Measurements from ENCODE around the gene KRT74. TPM values are rescaled to one million over a fixed set of nuclear protein-coding genes. Genes with fewer than 3 reads are reported as not detected.

The KRT74 gene
- total and polyA plus RNA-seq, 2 of the 13 experiments (the other 11 are each of a cell fraction or from before 2014, with no cell fraction given) = not detected

DNA sequence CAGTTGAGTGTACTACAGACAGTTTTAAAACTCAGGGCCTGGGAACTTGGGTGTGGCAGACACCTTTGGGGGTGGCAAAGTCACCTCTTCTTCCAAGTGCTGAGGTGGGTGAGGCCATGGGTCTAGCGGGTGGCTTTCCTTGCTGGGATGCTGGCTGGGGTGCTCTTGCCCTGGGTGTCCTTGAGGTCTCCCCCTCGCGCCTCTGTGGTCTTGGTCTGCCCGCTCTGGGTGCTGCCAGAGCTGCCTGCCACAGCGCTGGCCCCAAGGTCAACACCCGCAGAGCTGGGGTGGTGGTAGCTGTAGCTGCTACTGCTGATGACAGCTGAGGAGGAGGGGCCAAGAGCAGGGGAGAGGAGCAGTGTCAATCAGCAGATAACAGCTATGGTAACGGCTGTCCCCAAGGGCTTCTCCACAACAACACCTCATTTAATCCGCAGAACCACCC, 6.8 kb downstream of the KRT74 start:
- Histone ChIP-seq H3K4me1 (ENCODE audit: insufficient read depth, low read length) (no peaks in the 10 kb centered on the region), H4K20me1 (ENCODE audit: insufficient read depth, low read length) (no peaks in the 10 kb centered on the region), H3K9ac (ENCODE audit: insufficient read depth, low read depth, low read length) (no peak overlapping the region), H3K79me2 (ENCODE audit: insufficient read depth, low read length) (no peaks in the 10 kb centered on the region), H3K27me3 (ENCODE audit: control insufficient read depth in 1 of 2, insufficient read depth in 2 of 2, low read length in 2 of 2) (peaks cover 13 to 47% of the 10 kb centered on the region in 2 experiments; a peak in 4 of 5 replicates), H2AFZ (ENCODE audit: low read length) (no peak overlapping the region), H3K4me2 (ENCODE audit: low read depth, low read length) (no peak overlapping the region), H3K4me3 (replicated peaks in 1 of 3; ENCODE audit: insufficient read depth in 1 of 3, low read depth in 2 of 3, low read length in 3 of 3) (no peak overlapping the region), H3K36me3 (replicated peaks in 1 of 2; ENCODE audit: control insufficient read depth in 1 of 2, insufficient read depth in 2 of 2, low read length in 2 of 2) (no peaks in the 10 kb centered on the region), H3K27ac (ENCODE audit: extremely low read length, insufficient read depth, low read length) (no peak overlapping the region), H3K9me3 (ENCODE audit: low read length) (no peaks in the 10 kb centered on the region)
- ChIA-PET POLR2A (no interaction called here), CTCF (ENCODE audit: low intra/inter-chr PET ratio, low total read pairs) (no interaction called here)
- in situ Hi-C loops (cut with HindIII; ENCODE audit: extremely low pct_ligation_motif_present, low pct_unique_long_range_greater_than_20kb) = no loop called here
- DNase-seq (ENCODE audit: low spot score) (no peak), ATAC-seq (no peak), FAIRE-seq (no peak)
- 0% methylated on average over 1 of the region's 8 CpGs for WGBS (ENCODE audit: low lambda C conversion rate)
- no TSS peak for BruUV-seq (replicated peaks)
- intact Hi-C loops (cut with micrococcal nuclease; ENCODE audit: unreplicated experiment) = no loop called here
- TF ChIP-seq GFI1 (CRISPR knock-in tag; IDR thresholded peaks at IDR 0.05; ENCODE audit: borderline replicate concordance) (no peak), NR2C2 (CRISPR knock-in tag; IDR thresholded peaks at IDR 0.05; ENCODE audit: borderline replicate concordance) (no peak), TBX2 (CRISPR knock-in tag; IDR thresholded peaks at IDR 0.05; ENCODE audit: borderline replicate concordance) (no peak), PHF5A (CRISPR knock-in tag; IDR thresholded peaks at IDR 0.05; ENCODE audit: low read depth, unreplicated experiment) (no peak), TCF7L2 (IDR thresholded peaks at IDR 0.05; ENCODE audit: low read depth, low read length) (no peak), RARA (CRISPR knock-in tag; IDR thresholded peaks at IDR 0.05) (no peak), PHB2 (IDR thresholded peaks at IDR 0.05; ENCODE audit: partially characterized antibody) (no peak), SIN3B (IDR thresholded peaks at IDR 0.05; ENCODE audit: low read length) (no peak)
- TF ChIP-seq, protein P1, sequence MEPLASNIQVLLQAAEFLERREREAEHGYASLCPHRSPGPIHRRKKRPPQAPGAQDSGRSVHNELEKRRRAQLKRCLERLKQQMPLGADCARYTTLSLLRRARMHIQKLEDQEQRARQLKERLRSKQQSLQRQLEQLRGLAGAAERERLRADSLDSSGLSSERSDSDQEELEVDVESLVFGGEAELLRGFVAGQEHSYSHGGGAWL (CRISPR knock-in tag; IDR thresholded peaks at IDR 0.05) = no peak
- TF ChIP-seq, protein P2, sequence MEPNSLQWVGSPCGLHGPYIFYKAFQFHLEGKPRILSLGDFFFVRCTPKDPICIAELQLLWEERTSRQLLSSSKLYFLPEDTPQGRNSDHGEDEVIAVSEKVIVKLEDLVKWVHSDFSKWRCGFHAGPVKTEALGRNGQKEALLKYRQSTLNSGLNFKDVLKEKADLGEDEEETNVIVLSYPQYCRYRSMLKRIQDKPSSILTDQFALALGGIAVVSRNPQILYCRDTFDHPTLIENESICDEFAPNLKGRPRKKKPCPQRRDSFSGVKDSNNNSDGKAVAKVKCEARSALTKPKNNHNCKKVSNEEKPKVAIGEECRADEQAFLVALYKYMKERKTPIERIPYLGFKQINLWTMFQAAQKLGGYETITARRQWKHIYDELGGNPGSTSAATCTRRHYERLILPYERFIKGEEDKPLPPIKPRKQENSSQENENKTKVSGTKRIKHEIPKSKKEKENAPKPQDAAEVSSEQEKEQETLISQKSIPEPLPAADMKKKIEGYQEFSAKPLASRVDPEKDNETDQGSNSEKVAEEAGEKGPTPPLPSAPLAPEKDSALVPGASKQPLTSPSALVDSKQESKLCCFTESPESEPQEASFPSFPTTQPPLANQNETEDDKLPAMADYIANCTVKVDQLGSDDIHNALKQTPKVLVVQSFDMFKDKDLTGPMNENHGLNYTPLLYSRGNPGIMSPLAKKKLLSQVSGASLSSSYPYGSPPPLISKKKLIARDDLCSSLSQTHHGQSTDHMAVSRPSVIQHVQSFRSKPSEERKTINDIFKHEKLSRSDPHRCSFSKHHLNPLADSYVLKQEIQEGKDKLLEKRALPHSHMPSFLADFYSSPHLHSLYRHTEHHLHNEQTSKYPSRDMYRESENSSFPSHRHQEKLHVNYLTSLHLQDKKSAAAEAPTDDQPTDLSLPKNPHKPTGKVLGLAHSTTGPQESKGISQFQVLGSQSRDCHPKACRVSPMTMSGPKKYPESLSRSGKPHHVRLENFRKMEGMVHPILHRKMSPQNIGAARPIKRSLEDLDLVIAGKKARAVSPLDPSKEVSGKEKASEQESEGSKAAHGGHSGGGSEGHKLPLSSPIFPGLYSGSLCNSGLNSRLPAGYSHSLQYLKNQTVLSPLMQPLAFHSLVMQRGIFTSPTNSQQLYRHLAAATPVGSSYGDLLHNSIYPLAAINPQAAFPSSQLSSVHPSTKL (CRISPR knock-in tag; IDR thresholded peaks at IDR 0.05) = no peak
- TF ChIP-seq, protein P3, sequence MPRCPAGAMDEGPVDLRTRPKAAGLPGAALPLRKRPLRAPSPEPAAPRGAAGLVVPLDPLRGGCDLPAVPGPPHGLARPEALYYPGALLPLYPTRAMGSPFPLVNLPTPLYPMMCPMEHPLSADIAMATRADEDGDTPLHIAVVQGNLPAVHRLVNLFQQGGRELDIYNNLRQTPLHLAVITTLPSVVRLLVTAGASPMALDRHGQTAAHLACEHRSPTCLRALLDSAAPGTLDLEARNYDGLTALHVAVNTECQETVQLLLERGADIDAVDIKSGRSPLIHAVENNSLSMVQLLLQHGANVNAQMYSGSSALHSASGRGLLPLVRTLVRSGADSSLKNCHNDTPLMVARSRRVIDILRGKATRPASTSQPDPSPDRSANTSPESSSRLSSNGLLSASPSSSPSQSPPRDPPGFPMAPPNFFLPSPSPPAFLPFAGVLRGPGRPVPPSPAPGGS (CRISPR knock-in tag; IDR thresholded peaks at IDR 0.05) = no peak
- TF ChIP-seq, protein P4, sequence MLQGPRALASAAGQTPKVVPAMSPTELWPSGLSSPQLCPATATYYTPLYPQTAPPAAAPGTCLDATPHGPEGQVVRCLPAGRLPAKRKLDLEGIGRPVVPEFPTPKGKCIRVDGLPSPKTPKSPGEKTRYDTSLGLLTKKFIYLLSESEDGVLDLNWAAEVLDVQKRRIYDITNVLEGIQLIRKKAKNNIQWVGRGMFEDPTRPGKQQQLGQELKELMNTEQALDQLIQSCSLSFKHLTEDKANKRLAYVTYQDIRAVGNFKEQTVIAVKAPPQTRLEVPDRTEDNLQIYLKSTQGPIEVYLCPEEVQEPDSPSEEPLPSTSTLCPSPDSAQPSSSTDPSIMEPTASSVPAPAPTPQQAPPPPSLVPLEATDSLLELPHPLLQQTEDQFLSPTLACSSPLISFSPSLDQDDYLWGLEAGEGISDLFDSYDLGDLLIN (CRISPR knock-in tag; IDR thresholded peaks at IDR 0.05; ENCODE audit: borderline replicate concordance) = no peak
- TF ChIP-seq, protein P5, sequence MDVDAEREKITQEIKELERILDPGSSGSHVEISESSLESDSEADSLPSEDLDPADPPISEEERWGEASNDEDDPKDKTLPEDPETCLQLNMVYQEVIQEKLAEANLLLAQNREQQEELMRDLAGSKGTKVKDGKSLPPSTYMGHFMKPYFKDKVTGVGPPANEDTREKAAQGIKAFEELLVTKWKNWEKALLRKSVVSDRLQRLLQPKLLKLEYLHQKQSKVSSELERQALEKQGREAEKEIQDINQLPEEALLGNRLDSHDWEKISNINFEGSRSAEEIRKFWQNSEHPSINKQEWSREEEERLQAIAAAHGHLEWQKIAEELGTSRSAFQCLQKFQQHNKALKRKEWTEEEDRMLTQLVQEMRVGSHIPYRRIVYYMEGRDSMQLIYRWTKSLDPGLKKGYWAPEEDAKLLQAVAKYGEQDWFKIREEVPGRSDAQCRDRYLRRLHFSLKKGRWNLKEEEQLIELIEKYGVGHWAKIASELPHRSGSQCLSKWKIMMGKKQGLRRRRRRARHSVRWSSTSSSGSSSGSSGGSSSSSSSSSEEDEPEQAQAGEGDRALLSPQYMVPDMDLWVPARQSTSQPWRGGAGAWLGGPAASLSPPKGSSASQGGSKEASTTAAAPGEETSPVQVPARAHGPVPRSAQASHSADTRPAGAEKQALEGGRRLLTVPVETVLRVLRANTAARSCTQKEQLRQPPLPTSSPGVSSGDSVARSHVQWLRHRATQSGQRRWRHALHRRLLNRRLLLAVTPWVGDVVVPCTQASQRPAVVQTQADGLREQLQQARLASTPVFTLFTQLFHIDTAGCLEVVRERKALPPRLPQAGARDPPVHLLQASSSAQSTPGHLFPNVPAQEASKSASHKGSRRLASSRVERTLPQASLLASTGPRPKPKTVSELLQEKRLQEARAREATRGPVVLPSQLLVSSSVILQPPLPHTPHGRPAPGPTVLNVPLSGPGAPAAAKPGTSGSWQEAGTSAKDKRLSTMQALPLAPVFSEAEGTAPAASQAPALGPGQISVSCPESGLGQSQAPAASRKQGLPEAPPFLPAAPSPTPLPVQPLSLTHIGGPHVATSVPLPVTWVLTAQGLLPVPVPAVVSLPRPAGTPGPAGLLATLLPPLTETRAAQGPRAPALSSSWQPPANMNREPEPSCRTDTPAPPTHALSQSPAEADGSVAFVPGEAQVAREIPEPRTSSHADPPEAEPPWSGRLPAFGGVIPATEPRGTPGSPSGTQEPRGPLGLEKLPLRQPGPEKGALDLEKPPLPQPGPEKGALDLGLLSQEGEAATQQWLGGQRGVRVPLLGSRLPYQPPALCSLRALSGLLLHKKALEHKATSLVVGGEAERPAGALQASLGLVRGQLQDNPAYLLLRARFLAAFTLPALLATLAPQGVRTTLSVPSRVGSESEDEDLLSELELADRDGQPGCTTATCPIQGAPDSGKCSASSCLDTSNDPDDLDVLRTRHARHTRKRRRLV (CRISPR knock-in tag; IDR thresholded peaks at IDR 0.05) = no peak

All from HepG2 (cell line).